C4-2B (cell line): Measurements from ENCODE around the gene CATSPER3.

Source experiments
- H3K27ac ChIP-seq: fragments of 450-650 bp; 2 replicates; pipeline ENCODE4 v1.5.1; 2017
- ZFX ChIP-seq: fragments of 450-650 bp; IDR thresholded peaks from 2 replicates; pipeline ENCODE4 v1.6.1; 2017
- TF ChIP-seq, protein P1 (sequence below): fragments of 450-650 bp; conservative IDR thresholded peaks from 2 replicates; pipeline ENCODE4 v1.5.1; 2017; ENCODE audit warnings: mild to moderate bottlenecking

Gene CATSPER3

GRCh38 chr5:135035678-135036030 is 67.9 kb downstream of the CATSPER3 start:
- peak overlapping the region; percentile 93 for H3K27ac ChIP-seq
- TF ChIP-seq ZFX, result no peak
- TF ChIP-seq, protein P1, sequence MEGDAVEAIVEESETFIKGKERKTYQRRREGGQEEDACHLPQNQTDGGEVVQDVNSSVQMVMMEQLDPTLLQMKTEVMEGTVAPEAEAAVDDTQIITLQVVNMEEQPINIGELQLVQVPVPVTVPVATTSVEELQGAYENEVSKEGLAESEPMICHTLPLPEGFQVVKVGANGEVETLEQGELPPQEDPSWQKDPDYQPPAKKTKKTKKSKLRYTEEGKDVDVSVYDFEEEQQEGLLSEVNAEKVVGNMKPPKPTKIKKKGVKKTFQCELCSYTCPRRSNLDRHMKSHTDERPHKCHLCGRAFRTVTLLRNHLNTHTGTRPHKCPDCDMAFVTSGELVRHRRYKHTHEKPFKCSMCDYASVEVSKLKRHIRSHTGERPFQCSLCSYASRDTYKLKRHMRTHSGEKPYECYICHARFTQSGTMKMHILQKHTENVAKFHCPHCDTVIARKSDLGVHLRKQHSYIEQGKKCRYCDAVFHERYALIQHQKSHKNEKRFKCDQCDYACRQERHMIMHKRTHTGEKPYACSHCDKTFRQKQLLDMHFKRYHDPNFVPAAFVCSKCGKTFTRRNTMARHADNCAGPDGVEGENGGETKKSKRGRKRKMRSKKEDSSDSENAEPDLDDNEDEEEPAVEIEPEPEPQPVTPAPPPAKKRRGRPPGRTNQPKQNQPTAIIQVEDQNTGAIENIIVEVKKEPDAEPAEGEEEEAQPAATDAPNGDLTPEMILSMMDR, result no peak

- TF ChIP-seq, protein P1, result no peak
- no peak for TF ChIP-seq ZFX
- peak overlapping the region; percentile 93; the same call in 1 of the 2 replicates for H3K27ac ChIP-seq
Observed at GRCh38 chr5:135036405-135036804, 68.7 kb downstream of the CATSPER3 start.

GRCh38 chr5:135037519-135038204 is 70.0 kb downstream of the CATSPER3 start:
- TF ChIP-seq, protein P1, result no peak
- TF ChIP-seq ZFX, result no peak

GRCh38 chr5:135038205-135038812 is 70.6 kb downstream of the CATSPER3 start:
- H3K27ac ChIP-seq, result no peak overlapping the region
- no peak for TF ChIP-seq ZFX
- TF ChIP-seq, protein P1, result no peak

More at GRCh38 chr5:135037519-135038204, 70.0 kb downstream of the CATSPER3 start:
- no peak overlapping the region for H3K27ac ChIP-seq

- H3K27ac ChIP-seq, result peak overlapping the region; percentile 48
- TF ChIP-seq ZFX, result no peak
- TF ChIP-seq, protein P1, result no peak
Observed at GRCh38 chr5:135038813-135039270, 71.1 kb downstream of the CATSPER3 start.

DNA sequence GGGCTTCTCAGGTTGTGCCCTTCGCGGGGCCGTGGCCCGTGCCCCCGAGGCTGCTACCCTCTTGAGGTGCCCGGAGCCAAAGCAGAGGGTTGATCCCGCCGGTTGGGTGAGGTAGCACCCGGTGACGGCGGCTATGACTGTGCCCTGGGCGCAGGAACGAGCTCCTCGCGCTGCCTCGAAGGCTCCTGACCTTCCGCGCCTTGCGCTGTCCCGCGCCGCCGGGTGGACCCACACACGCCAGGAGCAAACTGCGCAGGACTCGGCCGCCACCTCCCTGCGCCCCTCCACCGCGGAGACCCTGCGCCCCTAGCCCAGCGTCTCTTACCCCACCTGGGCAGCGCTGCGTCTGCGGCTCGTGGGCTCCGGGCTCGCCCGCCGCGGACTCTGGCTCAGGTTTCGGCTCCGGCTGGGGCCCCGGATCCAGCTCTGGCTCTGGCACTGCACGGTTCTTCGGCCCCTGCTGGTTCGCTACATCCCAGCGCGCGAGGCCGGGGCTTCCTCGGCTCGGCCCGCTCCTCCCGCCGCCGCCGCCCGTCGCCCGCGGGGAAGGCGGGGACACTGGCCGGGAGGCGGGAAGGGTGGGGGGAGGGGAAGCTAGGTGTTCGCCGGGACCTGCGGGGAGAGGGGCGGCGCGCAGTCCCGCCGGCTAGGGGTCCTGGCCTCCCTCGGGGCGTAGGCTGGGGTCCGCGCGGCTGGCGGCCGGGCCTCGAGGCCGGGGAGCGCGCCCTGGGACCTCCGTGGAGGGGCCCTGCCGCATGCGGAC is 71.7 kb downstream of the CATSPER3 start:
- TF ChIP-seq, protein P1, result no peak
- TF ChIP-seq ZFX, result no peak
- peak overlapping the region; percentile 48 for H3K27ac ChIP-seq

- TF ChIP-seq ZFX, result no peak
- no peak overlapping the region; the same call in 1 of the 2 replicates for H3K27ac ChIP-seq
Observed at GRCh38 chr5:135040034-135040332, 72.3 kb downstream of the CATSPER3 start.
